CD4-positive, alpha-beta T cell treated with Interferon gamma for 1 hour (primary cell): ENCODE data around the gene ZBTB46.
"Not testable (repeated sequence)": the region's sequence is repeated elsewhere in the genome, so short reads cannot be mapped to it uniquely, and the experiment has no call there.

Experiments
- DNase-seq: peaks from one replicate; pipeline ENCODE4 v3.0.0-alpha.2; 2020

Gene ZBTB46

GRCh38 chr20:63732118-63733095, 98.7 kb downstream of the ZBTB46 start:
- DNase-seq = no peak

GRCh38 chr20:63731410-63731809, 99.7 kb downstream of the ZBTB46 start:
- DNase-seq = no peak

GRCh38 chr20:63730189-63730733, 100.8 kb downstream of the ZBTB46 start:
- not testable (repeated sequence) for DNase-seq

GRCh38 chr20:63722967-63723622, 108.0 kb downstream of the ZBTB46 start:
- DNase-seq = not testable (repeated sequence)

- DNase-seq = no peak
These were observed 112.1 kb downstream of the ZBTB46 start for GRCh38 chr20:63718996-63719395.

- DNase-seq = no peak
These were observed 116.2 kb downstream of the ZBTB46 start for GRCh38 chr20:63714858-63715257.

GRCh38 chr20:63712191-63712590, 118.9 kb downstream of the ZBTB46 start:
- DNase-seq = no peak

- no peak for DNase-seq
These were observed 119.9 kb downstream of the ZBTB46 start for GRCh38 chr20:63711085-63711645.

GRCh38 chr20:63709149-63709527, 121.9 kb downstream of the ZBTB46 start:
- DNase-seq = no peak

- DNase-seq = no peak
These were observed 122.5 kb downstream of the ZBTB46 start for GRCh38 chr20:63708301-63709148.

- DNase-seq = peak; percentile 85
These were observed 123.3 kb downstream of the ZBTB46 start, which contains the start of the genes ARFRP1 and ZGPAT for GRCh38 chr20:63707558-63708300. TSS of gene ARFRP1 (minus strand) at chr20:63707976. CDS start at chr20:63707091, 885 bp downstream. TSS of gene ZGPAT (plus strand) at chr20:63708039. CDS start at chr20:63708581, 542 bp downstream.

- peak; percentile 42 for DNase-seq
These were observed 124.1 kb downstream of the ZBTB46 start for GRCh38 chr20:63706852-63707557.

- DNase-seq = no peak
These were observed 124.9 kb downstream of the ZBTB46 start for GRCh38 chr20:63706027-63706695.

- no peak for DNase-seq
These were observed 125.6 kb downstream of the ZBTB46 start for GRCh38 chr20:63705232-63706026.

GRCh38 chr20:63704749-63705117, 126.3 kb downstream of the ZBTB46 start:
- DNase-seq = no peak

- no peak for DNase-seq
These were observed 126.9 kb downstream of the ZBTB46 start for GRCh38 chr20:63703976-63704748.

GRCh38 chr20:63703471-63703975, 127.5 kb downstream of the ZBTB46 start:
- no peak for DNase-seq

- no peak for DNase-seq
These were observed 128.2 kb downstream of the ZBTB46 start for GRCh38 chr20:63702751-63703470.
